WTC11 (cell line): ENCODE results near the gene STRN4. TPM values are rescaled to one million over a fixed set of nuclear protein-coding genes. Genes with fewer than 3 reads are reported as not detected.

Source experiments
- ATAC-seq: fragments of 200-7000 bp; cut with Tn5 transposase; 2 replicates; pipeline ENCODE4 v1.10.0; 2021; ENCODE audit warnings: mild to moderate bottlenecking, moderate library complexity
- CTCF ChIA-PET: fragments of 300-600 bp; sonication (Branson Sonifier 250); formaldehyde crosslinking; loops from one replicate; lab custom pipeline; 2021; ENCODE audit warnings: antibody characterized with exemption; lab: Charles Lee
- POLR2A ChIA-PET: fragments of 350-600 bp; sonication (Branson Sonifier 250); formaldehyde crosslinking; loops from one replicate; lab custom pipeline; 2021; ENCODE audit warnings: antibody characterized with exemption; lab: Charles Lee
- DNase-seq: peaks from one replicate; pipeline ENCODE4 v3.0.0; 2021; ENCODE audit warnings: low spot score
- H3K27ac Mint-ChIP-seq: 2 replicates; pipeline ENCODE4 v1.8.0; 2021; ENCODE audit warnings: mixed read lengths
- H3K27me3 Mint-ChIP-seq: 2 replicates; pipeline ENCODE4 v1.8.0; 2021; ENCODE audit warnings: low read depth, mild to moderate bottlenecking, moderate library complexity, mixed read lengths
- H3K36me3 Mint-ChIP-seq: 2 replicates; pipeline ENCODE4 v1.8.0; 2021; ENCODE audit warnings: mixed read lengths
- H3K4me1 Mint-ChIP-seq: 2 replicates; pipeline ENCODE4 v1.8.0; 2022; ENCODE audit warnings: mixed read lengths
- H3K4me3 Mint-ChIP-seq: 2 replicates; pipeline ENCODE4 v1.8.0; 2021; ENCODE audit warnings: mild to moderate bottlenecking, moderate library complexity, mixed read lengths
- H3K9me3 Mint-ChIP-seq: 2 replicates; pipeline ENCODE4 v1.8.0; 2021; ENCODE audit warnings: mixed read lengths
- GRHL2 ChIP-seq: fragments of 250-450 bp; sonication (Bioruptor Pico); IDR thresholded peaks from 2 replicates; pipeline ENCODE4 v1.8.0; 2022; ENCODE audit warnings: mild to moderate bottlenecking, moderate library complexity; ENCODE audit not compliant: insufficient replicate concordance, severe bottlenecking
- GTF2I ChIP-seq: fragments of 250-450 bp; sonication (Bioruptor Pico); conservative IDR thresholded peaks from 2 replicates; pipeline ENCODE4 v1.4.0; 2021; ENCODE audit warnings: mild to moderate bottlenecking
- JUN ChIP-seq: sonication (generic); formaldehyde crosslinking; IDR thresholded peaks from 2 replicates; pipeline ENCODE4 v1.8.0; 2023; ENCODE audit warnings: mild to moderate bottlenecking, missing genetic modification reagents
- KAT7 ChIP-seq: sonication (generic); formaldehyde crosslinking; IDR thresholded peaks from 2 replicates; pipeline ENCODE4 v1.8.1; 2023; ENCODE audit warnings: missing genetic modification reagents, mild to moderate bottlenecking, borderline replicate concordance
- OVOL2 ChIP-seq: fragments of 250-450 bp; sonication (Bioruptor Pico); IDR thresholded peaks from 2 replicates; pipeline ENCODE4 v1.9.0; 2021; ENCODE audit warnings: mild to moderate bottlenecking, borderline replicate concordance
- SMAD4 ChIP-seq: sonication (generic); formaldehyde crosslinking; IDR thresholded peaks from 2 replicates; pipeline ENCODE4 v1.8.0; 2022; ENCODE audit warnings: mild to moderate bottlenecking, missing genetic modification reagents
- SOX15 ChIP-seq: fragments of 250-450 bp; sonication (Bioruptor Pico); IDR thresholded peaks from 2 replicates; pipeline ENCODE4 v1.9.0; 2021; ENCODE audit warnings: mild to moderate bottlenecking
- TCF7 ChIP-seq: sonication (generic); formaldehyde crosslinking; IDR thresholded peaks from 2 replicates; pipeline ENCODE4 v1.8.0; 2022; ENCODE audit warnings: mild to moderate bottlenecking, low read depth, missing genetic modification reagents, moderate library complexity
- TP53 ChIP-seq: sonication (generic); formaldehyde crosslinking; IDR thresholded peaks from 2 replicates; pipeline ENCODE4 v1.8.1; 2023; ENCODE audit warnings: mild to moderate bottlenecking, missing genetic modification reagents
- ZBTB21 ChIP-seq: sonication (generic); formaldehyde crosslinking; IDR thresholded peaks from 2 replicates; pipeline ENCODE4 v1.8.1; 2023; ENCODE audit warnings: mild to moderate bottlenecking, missing genetic modification reagents, borderline replicate concordance
- ZNF263 ChIP-seq: sonication (generic); formaldehyde crosslinking; IDR thresholded peaks from 2 replicates; pipeline ENCODE4 v1.8.1; 2022; ENCODE audit warnings: low read depth, mild to moderate bottlenecking, moderate library complexity, missing genetic modification reagents
- ZNF416 ChIP-seq: fragments of 250-450 bp; sonication (Bioruptor Pico); IDR thresholded peaks from 2 replicates; pipeline ENCODE4 v1.9.0; 2021; ENCODE audit warnings: mild to moderate bottlenecking, inconsistent platforms
- ZNF423 ChIP-seq: fragments of 250-450 bp; sonication (Bioruptor Pico); IDR thresholded peaks from 2 replicates; pipeline ENCODE4 v2.1.2; 2022; ENCODE audit warnings: mild to moderate bottlenecking, moderate library complexity
- total RNA-seq: library from RNA; stranded (reverse); gene quantifications from 3 replicates; pipeline ENCODE4 v1.2.3, GENCODE V29; 2021
- TF ChIP-seq, protein P1 (sequence below): fragments of 250-450 bp; sonication (Bioruptor Pico); IDR thresholded peaks from 2 replicates; pipeline ENCODE4 v1.8.0; 2021; ENCODE audit warnings: mild to moderate bottlenecking
- TF ChIP-seq, protein P2 (sequence below): sonication (generic); formaldehyde crosslinking; conservative IDR thresholded peaks from 2 replicates; pipeline ENCODE4 v1.8.1; 2022; ENCODE audit warnings: mild to moderate bottlenecking, missing genetic modification reagents
- TF ChIP-seq, protein P3 (sequence below): sonication (generic); formaldehyde crosslinking; conservative IDR thresholded peaks from 2 replicates; pipeline ENCODE4 v1.8.1; 2023; ENCODE audit warnings: mild to moderate bottlenecking, low read depth, missing genetic modification reagents, moderate library complexity
- TF ChIP-seq, protein P4 (sequence below): sonication (generic); formaldehyde crosslinking; IDR thresholded peaks from 2 replicates; pipeline ENCODE4 v1.8.1; 2023; ENCODE audit warnings: mild to moderate bottlenecking, missing genetic modification reagents, moderate library complexity
- TF ChIP-seq, protein P5 (sequence below): sonication (generic); formaldehyde crosslinking; IDR thresholded peaks from 2 replicates; pipeline ENCODE4 v1.8.0; 2022; ENCODE audit warnings: mild to moderate bottlenecking, missing genetic modification reagents
- TF ChIP-seq, protein P6 (sequence below): sonication (generic); formaldehyde crosslinking; IDR thresholded peaks from 2 replicates; pipeline ENCODE4 v1.8.0; 2022; ENCODE audit warnings: mild to moderate bottlenecking, missing genetic modification reagents

The STRN4 gene
- total RNA-seq, 1 experiment from 2014 or later = 144 TPM

DNA sequence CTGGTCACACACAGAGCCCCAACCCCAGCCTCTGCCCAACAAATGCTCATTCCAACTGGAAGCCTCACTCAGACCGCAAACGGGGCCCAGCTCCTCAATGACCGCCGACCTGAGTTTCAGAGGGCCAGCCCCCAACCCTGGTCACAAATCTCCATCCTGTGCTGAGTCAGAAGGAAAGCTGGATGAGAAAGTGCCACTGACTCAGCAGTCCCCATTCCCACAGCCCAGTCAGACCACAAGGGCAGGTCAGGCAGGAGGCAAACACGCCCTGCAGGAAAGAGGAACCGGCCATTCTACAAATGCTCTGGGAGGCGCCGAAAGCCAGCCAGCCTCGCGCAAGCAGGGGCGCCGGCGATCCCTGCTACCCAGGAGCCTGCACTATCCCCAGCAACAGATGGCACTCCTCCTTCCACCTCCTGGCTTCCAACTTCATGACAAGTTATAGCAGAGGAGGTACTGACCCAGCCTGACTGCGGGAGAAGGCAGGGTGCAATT lies 15.2 kb downstream of the STRN4 start:
- CTCF ChIA-PET = interaction anchor here (0.5 to 3.5 kb wide), 5 partner anchors 10 to 323 kb away, joined by 4 to 26 read pairs (median 10); no protein-coding TSS in a partner anchor
- no peak for ATAC-seq
- POLR2A ChIA-PET = no interaction called here
- H3K36me3 Mint-ChIP-seq = peaks cover 66% of the 10 kb centered on the region
- TF ChIP-seq ZNF416 = no peak
- no peak for TF ChIP-seq SMAD4 (CRISPR knock-in tag)
- TF ChIP-seq, protein P1, sequence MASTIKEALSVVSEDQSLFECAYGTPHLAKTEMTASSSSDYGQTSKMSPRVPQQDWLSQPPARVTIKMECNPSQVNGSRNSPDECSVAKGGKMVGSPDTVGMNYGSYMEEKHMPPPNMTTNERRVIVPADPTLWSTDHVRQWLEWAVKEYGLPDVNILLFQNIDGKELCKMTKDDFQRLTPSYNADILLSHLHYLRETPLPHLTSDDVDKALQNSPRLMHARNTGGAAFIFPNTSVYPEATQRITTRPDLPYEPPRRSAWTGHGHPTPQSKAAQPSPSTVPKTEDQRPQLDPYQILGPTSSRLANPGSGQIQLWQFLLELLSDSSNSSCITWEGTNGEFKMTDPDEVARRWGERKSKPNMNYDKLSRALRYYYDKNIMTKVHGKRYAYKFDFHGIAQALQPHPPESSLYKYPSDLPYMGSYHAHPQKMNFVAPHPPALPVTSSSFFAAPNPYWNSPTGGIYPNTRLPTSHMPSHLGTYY (CRISPR knock-in tag) = no peak
- TF ChIP-seq ZNF423 (CRISPR knock-in tag) = no peak
- TF ChIP-seq, all 79 proteins: peak for 0
- DNase-seq = no peak
- Mint-ChIP-seq H3K9me3 (no peaks in the 10 kb centered on the region), H3K27ac (peak overlapping the region; percentile 74), H3K27me3 (no peaks in the 10 kb centered on the region), H3K4me1 (peaks cover 10% of the 10 kb centered on the region), H3K4me3 (no peak overlapping the region)

DNA sequence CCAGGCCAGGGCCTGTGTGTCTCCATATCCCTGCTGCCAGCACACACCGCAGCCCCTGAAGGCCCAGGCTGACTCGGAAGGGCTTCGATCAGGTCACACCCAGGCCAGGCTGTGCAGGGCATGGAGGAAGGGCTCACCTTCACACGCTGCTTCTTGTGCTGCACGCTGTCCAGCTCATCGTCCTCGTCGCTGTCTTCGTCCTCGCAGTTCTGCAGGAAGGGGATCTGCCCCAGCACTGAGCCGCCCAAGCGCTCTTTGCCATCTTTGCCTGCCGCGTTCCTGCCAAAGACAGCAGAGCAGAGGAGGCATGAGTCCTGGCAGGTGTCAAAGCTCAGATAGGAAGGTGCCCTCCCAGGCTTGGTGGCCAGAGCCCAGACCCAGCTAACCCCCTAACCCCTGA lies 15.7 kb downstream of the STRN4 start:
- peak overlapping the region; percentile 15; the same call in 1 of the 2 replicates for H3K27ac Mint-ChIP-seq
- ATAC-seq (no peak), DNase-seq (no peak)
- TF ChIP-seq GRHL2 (CRISPR knock-in tag) (no peak), ZBTB21 (CRISPR knock-in tag) (no peak), TP53 (CRISPR knock-in tag) (no peak), GTF2I (CRISPR knock-in tag) (no peak), ZNF416 (no peak), KAT7 (CRISPR knock-in tag) (no peak)
- TF ChIP-seq, protein P2, sequence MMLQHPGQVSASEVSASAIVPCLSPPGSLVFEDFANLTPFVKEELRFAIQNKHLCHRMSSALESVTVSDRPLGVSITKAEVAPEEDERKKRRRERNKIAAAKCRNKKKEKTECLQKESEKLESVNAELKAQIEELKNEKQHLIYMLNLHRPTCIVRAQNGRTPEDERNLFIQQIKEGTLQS (CRISPR knock-in tag) = no peak
- peaks cover 14% of the 10 kb centered on the region for H3K4me1 Mint-ChIP-seq
- H3K4me3 Mint-ChIP-seq = no peak overlapping the region
- H3K27me3 Mint-ChIP-seq = no peaks in the 10 kb centered on the region; the same call in 1 of the 2 replicates
- no peaks in the 10 kb centered on the region for H3K9me3 Mint-ChIP-seq
- POLR2A ChIA-PET = no interaction called here
- peaks cover 70% of the 10 kb centered on the region for H3K36me3 Mint-ChIP-seq
- CTCF ChIA-PET = interaction anchor here (1.6 to 3.5 kb wide), 4 partner anchors 9 to 36 kb away, joined by 6 to 26 read pairs (median 13); no protein-coding TSS in a partner anchor

DNA sequence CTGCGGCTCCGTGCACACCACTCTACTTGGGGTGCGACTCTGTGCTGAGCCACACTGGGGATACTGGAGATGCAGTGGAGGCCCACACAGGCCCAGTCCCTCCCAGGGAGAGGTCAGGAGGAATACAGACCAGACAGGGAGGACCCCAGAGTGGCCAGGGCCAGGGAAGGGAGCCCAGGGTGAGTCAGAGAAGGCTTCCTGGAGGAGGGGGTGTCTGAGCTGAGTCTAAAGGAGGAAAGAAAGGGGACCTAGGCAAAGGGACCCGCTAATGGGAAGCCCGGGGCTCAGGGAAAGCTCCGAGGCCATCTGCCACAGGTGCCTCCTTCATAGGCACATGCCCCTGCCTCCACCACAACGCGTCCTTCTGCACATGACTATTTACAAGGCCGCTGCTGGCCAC lies 16.1 kb downstream of the STRN4 start:
- ATAC-seq = no peak
- TF ChIP-seq OVOL2 (CRISPR knock-in tag) (no peak), SOX15 (no peak), TCF7 (CRISPR knock-in tag) (no peak), ZNF263 (CRISPR knock-in tag) (no peak), JUN (CRISPR knock-in tag) (no peak)
- TF ChIP-seq, protein P3, sequence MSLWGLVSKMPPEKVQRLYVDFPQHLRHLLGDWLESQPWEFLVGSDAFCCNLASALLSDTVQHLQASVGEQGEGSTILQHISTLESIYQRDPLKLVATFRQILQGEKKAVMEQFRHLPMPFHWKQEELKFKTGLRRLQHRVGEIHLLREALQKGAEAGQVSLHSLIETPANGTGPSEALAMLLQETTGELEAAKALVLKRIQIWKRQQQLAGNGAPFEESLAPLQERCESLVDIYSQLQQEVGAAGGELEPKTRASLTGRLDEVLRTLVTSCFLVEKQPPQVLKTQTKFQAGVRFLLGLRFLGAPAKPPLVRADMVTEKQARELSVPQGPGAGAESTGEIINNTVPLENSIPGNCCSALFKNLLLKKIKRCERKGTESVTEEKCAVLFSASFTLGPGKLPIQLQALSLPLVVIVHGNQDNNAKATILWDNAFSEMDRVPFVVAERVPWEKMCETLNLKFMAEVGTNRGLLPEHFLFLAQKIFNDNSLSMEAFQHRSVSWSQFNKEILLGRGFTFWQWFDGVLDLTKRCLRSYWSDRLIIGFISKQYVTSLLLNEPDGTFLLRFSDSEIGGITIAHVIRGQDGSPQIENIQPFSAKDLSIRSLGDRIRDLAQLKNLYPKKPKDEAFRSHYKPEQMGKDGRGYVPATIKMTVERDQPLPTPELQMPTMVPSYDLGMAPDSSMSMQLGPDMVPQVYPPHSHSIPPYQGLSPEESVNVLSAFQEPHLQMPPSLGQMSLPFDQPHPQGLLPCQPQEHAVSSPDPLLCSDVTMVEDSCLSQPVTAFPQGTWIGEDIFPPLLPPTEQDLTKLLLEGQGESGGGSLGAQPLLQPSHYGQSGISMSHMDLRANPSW = no peak
- TF ChIP-seq, protein P4, sequence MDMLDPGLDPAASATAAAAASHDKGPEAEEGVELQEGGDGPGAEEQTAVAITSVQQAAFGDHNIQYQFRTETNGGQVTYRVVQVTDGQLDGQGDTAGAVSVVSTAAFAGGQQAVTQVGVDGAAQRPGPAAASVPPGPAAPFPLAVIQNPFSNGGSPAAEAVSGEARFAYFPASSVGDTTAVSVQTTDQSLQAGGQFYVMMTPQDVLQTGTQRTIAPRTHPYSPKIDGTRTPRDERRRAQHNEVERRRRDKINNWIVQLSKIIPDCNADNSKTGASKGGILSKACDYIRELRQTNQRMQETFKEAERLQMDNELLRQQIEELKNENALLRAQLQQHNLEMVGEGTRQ = no peak
- TF ChIP-seq, protein P5, sequence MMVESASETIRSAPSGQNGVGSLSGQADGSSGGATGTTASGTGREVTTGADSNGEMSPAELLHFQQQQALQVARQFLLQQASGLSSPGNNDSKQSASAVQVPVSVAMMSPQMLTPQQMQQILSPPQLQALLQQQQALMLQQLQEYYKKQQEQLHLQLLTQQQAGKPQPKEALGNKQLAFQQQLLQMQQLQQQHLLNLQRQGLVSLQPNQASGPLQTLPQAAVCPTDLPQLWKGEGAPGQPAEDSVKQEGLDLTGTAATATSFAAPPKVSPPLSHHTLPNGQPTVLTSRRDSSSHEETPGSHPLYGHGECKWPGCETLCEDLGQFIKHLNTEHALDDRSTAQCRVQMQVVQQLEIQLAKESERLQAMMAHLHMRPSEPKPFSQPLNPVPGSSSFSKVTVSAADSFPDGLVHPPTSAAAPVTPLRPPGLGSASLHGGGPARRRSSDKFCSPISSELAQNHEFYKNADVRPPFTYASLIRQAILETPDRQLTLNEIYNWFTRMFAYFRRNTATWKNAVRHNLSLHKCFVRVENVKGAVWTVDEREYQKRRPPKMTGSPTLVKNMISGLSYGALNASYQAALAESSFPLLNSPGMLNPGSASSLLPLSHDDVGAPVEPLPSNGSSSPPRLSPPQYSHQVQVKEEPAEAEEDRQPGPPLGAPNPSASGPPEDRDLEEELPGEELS (CRISPR knock-in tag) = no peak
- TF ChIP-seq, protein P6, sequence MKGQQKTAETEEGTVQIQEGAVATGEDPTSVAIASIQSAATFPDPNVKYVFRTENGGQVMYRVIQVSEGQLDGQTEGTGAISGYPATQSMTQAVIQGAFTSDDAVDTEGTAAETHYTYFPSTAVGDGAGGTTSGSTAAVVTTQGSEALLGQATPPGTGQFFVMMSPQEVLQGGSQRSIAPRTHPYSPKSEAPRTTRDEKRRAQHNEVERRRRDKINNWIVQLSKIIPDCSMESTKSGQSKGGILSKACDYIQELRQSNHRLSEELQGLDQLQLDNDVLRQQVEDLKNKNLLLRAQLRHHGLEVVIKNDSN (CRISPR knock-in tag) = no peak
- H3K36me3 Mint-ChIP-seq = peaks cover 70% of the 10 kb centered on the region
- CTCF ChIA-PET = interaction anchor here (1.6 to 3.5 kb wide), 6 partner anchors 9 to 36 kb away, joined by 6 to 26 read pairs (median 13); no protein-coding TSS in a partner anchor
- H3K9me3 Mint-ChIP-seq = no peaks in the 10 kb centered on the region
- no peak overlapping the region for H3K27ac Mint-ChIP-seq
- DNase-seq = no peak
- peaks cover 14% of the 10 kb centered on the region for H3K4me1 Mint-ChIP-seq
- H3K27me3 Mint-ChIP-seq = no peaks in the 10 kb centered on the region; the same call in 1 of the 2 replicates
- H3K4me3 Mint-ChIP-seq = no peak overlapping the region
- POLR2A ChIA-PET = no interaction called here
